ENCODE data around the gene ERMN.
"Not testable (repeated sequence)": the region's sequence is repeated elsewhere in the genome, so short reads cannot be mapped to it uniquely, and the experiment has no call there.

Gene ERMN

GRCh38 chr2:157292853-157293252, 32.8 kb downstream of the ERMN start:
- DNase-seq (ENCODE audit: low spot score) = no peak

GRCh38 chr2:157291018-157291417, 34.6 kb downstream of the ERMN start:
- DNase-seq (ENCODE audit: low spot score) = no peak

DNA sequence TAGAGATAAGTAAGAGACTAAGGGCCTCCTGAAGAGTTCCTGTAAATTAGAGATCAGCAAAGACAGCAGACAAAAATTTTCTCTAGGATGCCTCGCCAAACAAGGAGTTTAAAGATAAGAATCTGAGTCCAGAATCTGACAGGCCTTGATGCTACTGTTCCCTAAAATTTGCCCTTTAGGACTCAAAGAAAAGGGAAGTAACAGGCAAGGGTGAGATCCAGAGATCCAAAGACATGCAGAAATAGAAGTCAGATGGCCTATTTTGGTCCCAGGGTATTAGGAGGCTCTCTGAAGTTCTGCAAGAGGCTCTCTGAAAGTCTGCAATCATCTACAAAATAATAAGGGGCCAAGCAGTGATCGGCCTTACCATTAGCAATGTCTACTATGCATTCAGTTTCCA, 35.1 kb downstream of the ERMN start:
- no peak for DNase-seq (ENCODE audit: low spot score)

DNA sequence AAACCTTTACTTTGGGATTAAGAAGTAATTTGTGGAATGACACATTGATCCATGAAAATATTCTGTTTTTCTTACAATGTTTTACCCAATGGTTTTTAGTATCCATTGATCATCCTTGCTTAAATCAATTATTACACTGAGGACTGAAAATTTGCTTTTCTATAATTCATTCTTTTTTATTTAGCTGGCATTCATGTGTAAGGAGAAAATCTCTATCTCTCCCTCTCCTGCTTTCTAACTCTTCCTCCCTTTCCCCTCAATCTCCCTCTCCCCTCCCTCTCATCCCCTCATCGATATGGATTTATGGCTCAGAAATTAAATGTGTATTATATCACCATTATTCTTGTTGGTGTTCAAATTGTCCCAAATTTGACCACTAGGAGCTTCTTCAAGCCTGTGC, 38.5 kb downstream of the ERMN start:
- DNase-seq (ENCODE audit: low spot score) = no peak

- no peak for DNase-seq (ENCODE audit: low spot score)
Measured at GRCh38 chr2:157283468-157283867, 42.2 kb downstream of the ERMN start.

DNA sequence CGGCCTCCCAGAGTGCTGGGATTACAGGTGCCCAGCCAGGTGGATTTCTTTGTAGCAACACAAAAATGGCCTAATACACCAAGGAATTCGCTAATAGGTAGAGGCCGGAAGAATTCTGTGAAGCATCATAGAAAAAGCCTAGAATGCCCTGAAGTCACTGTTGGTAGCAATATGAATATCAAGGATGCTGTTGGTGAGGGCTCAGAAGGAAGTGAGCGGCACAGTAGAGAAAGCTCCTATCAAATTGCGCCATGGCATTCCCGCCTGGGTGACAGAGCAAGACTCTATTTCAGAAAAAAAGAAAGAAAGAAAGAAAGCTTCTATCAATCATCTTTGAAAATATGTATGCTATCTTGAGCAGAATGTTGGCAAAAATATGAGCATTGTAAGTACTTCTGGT, 44.3 kb downstream of the ERMN start:
- DNase-seq (ENCODE audit: low spot score) = no peak

GRCh38 chr2:157279311-157279710, 46.3 kb downstream of the ERMN start:
- DNase-seq (ENCODE audit: low spot score) = not testable (repeated sequence)

GRCh38 chr2:157271590-157272203, 53.9 kb downstream of the ERMN start:
- DNase-seq (ENCODE audit: low spot score) = no peak

DNA sequence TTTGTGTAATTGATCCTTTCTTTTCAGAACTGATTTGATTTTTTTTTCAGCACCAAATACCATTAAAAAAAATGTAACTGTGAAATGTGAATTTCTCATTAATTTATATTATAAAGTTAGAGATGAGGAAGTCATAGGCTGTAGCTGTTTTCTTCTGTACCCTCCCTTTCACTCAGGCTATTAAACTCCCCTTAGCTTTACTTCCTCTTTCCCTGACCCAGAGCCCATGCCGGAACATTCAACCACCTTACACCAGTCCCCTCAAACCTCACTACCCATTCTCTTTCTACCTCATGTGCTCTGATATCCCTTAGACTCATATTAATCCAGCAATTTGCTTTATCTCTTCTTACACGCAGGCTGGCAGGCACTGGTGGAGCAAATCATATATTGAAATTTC, 55.7 kb downstream of the ERMN start:
- DNase-seq (ENCODE audit: low spot score) = no peak

GRCh38 chr2:157269060-157269459, 56.6 kb downstream of the ERMN start:
- no peak for DNase-seq (ENCODE audit: low spot score)
